Activated CD8-positive, alpha-beta T cell treated with anti-CD3 and anti-CD28 coated beads for 36 hours (primary cell): ENCODE data around the gene ANKRD11. TPM values are rescaled to one million over a fixed set of nuclear protein-coding genes. Genes with fewer than 3 reads are reported as not detected.

Experiments
- ATAC-seq: fragments of 200-7000 bp; cut with Tn5 transposase; one replicate; pipeline ENCODE4 v1.10.0; 2021; ENCODE audit warnings: mild to moderate bottlenecking, moderate library complexity
- CTCF ChIA-PET: fragments of 350-600 bp; sonication (Branson Sonifier 250); formaldehyde crosslinking; loops from one replicate; lab custom pipeline; 2021; ENCODE audit warnings: antibody characterized with exemption; lab: Charles Lee
- POLR2A ChIA-PET: fragments of 350-600 bp; sonication (Branson Sonifier 250); formaldehyde crosslinking; loops from one replicate; lab custom pipeline; 2021; ENCODE audit warnings: antibody characterized with exemption; lab: Charles Lee
- DNase-seq: peaks from one replicate; pipeline ENCODE4 v3.0.0-alpha.2; 2020
- H3K27ac Mint-ChIP-seq: one replicate; pipeline ENCODE4 v1.8.0; 2021; ENCODE audit warnings: mild to moderate bottlenecking, mixed read lengths
- H3K27me3 Mint-ChIP-seq: one replicate; pipeline ENCODE4 v1.8.0; 2021; ENCODE audit warnings: mixed read lengths
- H3K36me3 Mint-ChIP-seq: one replicate; pipeline ENCODE4 v1.8.0; 2021; ENCODE audit warnings: low read depth, mixed read lengths
- H3K4me1 Mint-ChIP-seq: one replicate; pipeline ENCODE4 v1.8.0; 2021; ENCODE audit warnings: low read depth, mixed read lengths
- H3K4me3 Mint-ChIP-seq: one replicate; pipeline ENCODE4 v1.8.0; 2021; ENCODE audit warnings: mild to moderate bottlenecking, moderate library complexity, mixed read lengths
- H3K9me3 Mint-ChIP-seq: one replicate; pipeline ENCODE4 v1.8.0; 2021; ENCODE audit warnings: mixed read lengths
- intact Hi-C: fragments of 100-400 bp; cut with micrococcal nuclease; formaldehyde crosslinking; loops from one replicate; pipeline ENCODE4 v1.10.0; 2022
- total RNA-seq, 2 experiments: library from RNA; stranded (reverse); gene quantifications; one replicate each; pipeline ENCODE4 v1.2.3, GENCODE V29; 2021
- TF ChIP-seq, protein P1 (sequence below): fragments of 200-600 bp; IDR thresholded peaks from one replicate; pipeline ENCODE4 v1.8.0; 2022; ENCODE audit warnings: antibody characterized with exemption, mild to moderate bottlenecking

ANKRD11 gene
- total RNA-seq, 2 experiments from 2014 or later, result 145 to 147 TPM

- CTCF ChIA-PET, result interaction anchor here (1.1 kb wide), 1 partner anchor 85 kb away, joined by 3 read pairs; no protein-coding TSS in a partner anchor
- intact Hi-C loops, result no loop called here
- TF ChIP-seq, protein P1, sequence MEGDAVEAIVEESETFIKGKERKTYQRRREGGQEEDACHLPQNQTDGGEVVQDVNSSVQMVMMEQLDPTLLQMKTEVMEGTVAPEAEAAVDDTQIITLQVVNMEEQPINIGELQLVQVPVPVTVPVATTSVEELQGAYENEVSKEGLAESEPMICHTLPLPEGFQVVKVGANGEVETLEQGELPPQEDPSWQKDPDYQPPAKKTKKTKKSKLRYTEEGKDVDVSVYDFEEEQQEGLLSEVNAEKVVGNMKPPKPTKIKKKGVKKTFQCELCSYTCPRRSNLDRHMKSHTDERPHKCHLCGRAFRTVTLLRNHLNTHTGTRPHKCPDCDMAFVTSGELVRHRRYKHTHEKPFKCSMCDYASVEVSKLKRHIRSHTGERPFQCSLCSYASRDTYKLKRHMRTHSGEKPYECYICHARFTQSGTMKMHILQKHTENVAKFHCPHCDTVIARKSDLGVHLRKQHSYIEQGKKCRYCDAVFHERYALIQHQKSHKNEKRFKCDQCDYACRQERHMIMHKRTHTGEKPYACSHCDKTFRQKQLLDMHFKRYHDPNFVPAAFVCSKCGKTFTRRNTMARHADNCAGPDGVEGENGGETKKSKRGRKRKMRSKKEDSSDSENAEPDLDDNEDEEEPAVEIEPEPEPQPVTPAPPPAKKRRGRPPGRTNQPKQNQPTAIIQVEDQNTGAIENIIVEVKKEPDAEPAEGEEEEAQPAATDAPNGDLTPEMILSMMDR, result no peak
- DNase-seq, result no peak
- Mint-ChIP-seq H3K4me1 (peaks cover 24% of the 10 kb centered on the region), H3K27me3 (no peaks in the 10 kb centered on the region), H3K4me3 (no peak overlapping the region), H3K27ac (no peak overlapping the region), H3K9me3 (no peaks in the 10 kb centered on the region), H3K36me3 (peaks cover 4% of the 10 kb centered on the region)
- POLR2A ChIA-PET, result interaction anchor here (1.3 to 2.5 kb wide), 2 partner anchors 8 to 11 kb away, joined by 4 to 9 read pairs; no protein-coding TSS in a partner anchor
- ATAC-seq, result no peak
Measured at GRCh38 chr16:89493776-89494175, 3.4 kb upstream of the ANKRD11 start.

DNA sequence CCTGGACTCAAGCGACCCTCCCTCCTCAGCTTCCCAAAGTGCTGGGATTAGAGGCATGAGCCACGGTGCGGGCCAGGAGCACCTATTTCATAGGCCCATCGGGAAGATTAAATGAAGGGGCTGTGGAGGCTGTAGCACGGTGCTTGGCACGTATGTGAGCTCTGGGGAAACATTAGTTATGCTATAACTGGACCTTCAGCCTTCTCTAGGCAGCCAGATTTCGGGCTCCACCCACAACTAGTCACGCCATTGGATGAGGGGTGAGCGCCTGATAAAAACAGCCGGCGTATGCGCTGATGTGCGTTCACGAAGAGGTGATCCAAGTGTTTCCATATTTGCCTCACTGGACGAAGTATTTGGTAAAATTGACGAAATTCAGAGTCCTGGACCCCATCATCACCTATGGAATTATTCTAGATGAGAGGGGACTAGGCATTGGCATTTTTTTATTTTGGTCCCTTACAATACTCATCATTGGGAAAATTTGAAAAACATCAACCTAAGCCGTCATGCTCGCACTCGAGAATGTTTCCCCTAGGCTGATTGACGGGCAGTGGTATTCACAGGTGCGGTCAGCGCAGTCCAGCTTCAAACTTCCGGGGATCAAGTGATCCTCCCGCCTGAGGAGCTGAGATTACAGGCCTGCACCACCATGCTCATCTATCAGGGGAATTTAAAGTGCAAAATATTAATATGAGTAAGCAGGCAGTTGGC is 1.8 kb upstream of the ANKRD11 start:
- Mint-ChIP-seq H3K9me3 (no peaks in the 10 kb centered on the region), H3K27me3 (no peaks in the 10 kb centered on the region), H3K4me1 (peaks cover 34% of the 10 kb centered on the region), H3K36me3 (peaks cover 18% of the 10 kb centered on the region), H3K27ac (peak overlapping the region; percentile 88), H3K4me3 (peak overlapping the region; percentile 84)
- CTCF ChIA-PET, result interaction anchor here (1.2 kb wide), 1 partner anchor 214 kb away, joined by 4 read pairs; no protein-coding TSS in a partner anchor
- POLR2A ChIA-PET, result interaction anchor here (1.6 to 4.3 kb wide), 3 partner anchors 12 to 159 kb away, joined by 3 to 39 read pairs (median 12); partner anchors contain the start of gene SPG7
- ATAC-seq (no peak), DNase-seq (no peak)
- TF ChIP-seq, protein P1, result no peak
- intact Hi-C loops, result no loop called here

DNA sequence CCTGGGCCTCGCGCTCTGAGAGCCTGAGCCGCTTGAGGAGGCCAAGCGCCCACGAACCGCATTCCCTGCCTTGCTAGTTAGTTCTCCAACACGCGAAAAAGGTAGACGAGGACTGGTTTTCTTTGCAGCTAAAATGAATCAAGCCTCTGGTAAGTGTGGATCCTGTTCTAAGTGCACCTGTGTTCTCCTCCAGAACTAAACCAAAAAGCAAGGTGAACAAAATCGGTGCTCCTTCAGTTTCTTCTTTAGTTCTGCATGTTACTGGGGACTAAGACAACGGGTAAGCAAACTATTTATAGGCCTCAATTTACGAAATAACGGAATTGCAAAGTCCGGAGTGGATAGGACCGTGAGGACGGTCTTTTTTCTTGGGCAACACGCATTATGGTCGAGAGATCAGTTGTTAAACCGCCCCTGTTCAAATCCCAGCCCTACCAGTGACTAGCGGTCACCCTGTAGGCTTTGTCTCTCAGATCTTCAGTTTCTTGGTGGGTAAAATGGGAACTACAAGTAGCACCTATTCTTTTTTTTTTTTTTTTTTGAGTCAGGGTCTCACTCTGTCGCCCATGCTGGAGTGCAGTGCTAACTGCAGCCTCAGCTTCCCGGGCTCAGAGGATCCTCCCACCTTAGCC is 993 bp upstream of the ANKRD11 start:
- Mint-ChIP-seq H3K4me1 (peaks cover 39% of the 10 kb centered on the region), H3K9me3 (no peaks in the 10 kb centered on the region), H3K4me3 (peak overlapping the region; percentile 84), H3K27me3 (no peaks in the 10 kb centered on the region), H3K27ac (peak overlapping the region; percentile 88), H3K36me3 (peaks cover 24% of the 10 kb centered on the region)
- POLR2A ChIA-PET, result interaction anchor here (1.0 to 4.3 kb wide), 4 partner anchors 13 to 158 kb away, joined by 3 to 39 read pairs (median 8); partner anchors contain the start of gene SPG7
- CTCF ChIA-PET, result interaction anchor here (1.2 kb wide), 1 partner anchor 214 kb away, joined by 4 read pairs; no protein-coding TSS in a partner anchor
- ATAC-seq (no peak), DNase-seq (no peak)
- TF ChIP-seq, protein P1, result peak; percentile 27
- intact Hi-C loops, result no loop called here

GRCh38 chr16:89489898-89490438 is 393 bp downstream of the ANKRD11 start:
- TF ChIP-seq, protein P1, result no peak
- H3K4me1 Mint-ChIP-seq, result peaks cover 53% of the 10 kb centered on the region
- H3K36me3 Mint-ChIP-seq, result peaks cover 34% of the 10 kb centered on the region
- ChIA-PET POLR2A (interaction anchor here (1.0 to 4.3 kb wide), 11 partner anchors 9 to 82 kb away, joined by 3 to 39 read pairs (median 6); partner anchors contain the start of gene SPG7), CTCF (no interaction called here)
- intact Hi-C loops, result loop anchor here (10.0 kb wide), 1 partner anchor 135 kb away; no protein-coding TSS in a partner anchor
- H3K27me3 Mint-ChIP-seq, result no peaks in the 10 kb centered on the region
- DNase-seq, result no peak
- H3K9me3 Mint-ChIP-seq, result no peaks in the 10 kb centered on the region
- H3K27ac Mint-ChIP-seq, result no peak overlapping the region
- no peak for ATAC-seq
- H3K4me3 Mint-ChIP-seq, result no peak overlapping the region
